SH-SY5Y (cell line): ENCODE results near the gene APOBEC3H.

Source experiments
- GATA2 ChIP-seq: IDR thresholded peaks from 2 replicates; pipeline ENCODE4 v1.6.1; 2011; ENCODE audit warnings: mild to moderate bottlenecking, low read depth, low read length
- GATA3 ChIP-seq: IDR thresholded peaks from 2 replicates; pipeline ENCODE4 v1.6.1; 2011; ENCODE audit warnings: low read depth, mild to moderate bottlenecking, low read length, moderate library complexity

DNA sequence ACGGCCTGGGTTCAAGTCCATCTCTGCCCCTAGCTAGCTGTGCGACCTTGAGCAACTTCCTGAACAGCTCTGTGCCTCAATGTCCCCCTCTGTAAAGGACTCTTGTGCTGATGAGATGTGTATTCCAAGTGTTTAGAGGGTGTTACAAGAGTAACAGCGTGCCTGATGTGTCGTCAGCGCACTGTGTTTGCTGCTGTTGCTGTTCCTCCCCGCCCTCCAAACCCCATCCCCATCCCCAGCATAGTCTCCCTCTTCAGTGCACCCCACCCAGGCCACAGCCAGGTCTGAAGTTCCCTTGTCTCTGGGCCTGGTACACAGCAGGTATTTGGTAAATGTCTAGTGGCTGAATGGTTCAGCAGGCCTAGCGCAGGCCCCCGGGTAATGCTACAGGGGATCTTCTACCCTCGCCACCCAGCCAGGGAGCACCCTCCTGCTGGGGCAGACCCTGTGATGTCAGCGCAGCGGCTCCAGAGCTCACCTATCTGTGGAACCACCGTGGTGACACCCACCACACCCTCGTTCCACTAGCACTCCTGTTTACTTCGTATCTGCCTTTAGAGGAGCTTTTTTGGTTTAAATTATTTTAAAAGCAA, 45.1 kb downstream of the APOBEC3H start:
- TF ChIP-seq GATA2 = no peak
- no peak for TF ChIP-seq GATA3
